GM21619 (cell line): ENCODE results near the gene SLC22A12.
"Not testable (repeated sequence)": the region's sequence is repeated elsewhere in the genome, so short reads cannot be mapped to it uniquely, and the experiment has no call there.

Experiments
- ATAC-seq: cut with Tn5 transposase; IDR thresholded peaks from one replicate; pipeline ENCODE4 v1.9.1; 2021; ENCODE audit not compliant: unreplicated experiment

SLC22A12 gene

GRCh38 chr11:64590763-64591221 lies at the start of gene SLC22A12:
SLC22A12 (plus strand) TSS chr11:64591220; CDS start chr11:64591557, 337 bp downstream.
- ATAC-seq: no peak

DNA sequence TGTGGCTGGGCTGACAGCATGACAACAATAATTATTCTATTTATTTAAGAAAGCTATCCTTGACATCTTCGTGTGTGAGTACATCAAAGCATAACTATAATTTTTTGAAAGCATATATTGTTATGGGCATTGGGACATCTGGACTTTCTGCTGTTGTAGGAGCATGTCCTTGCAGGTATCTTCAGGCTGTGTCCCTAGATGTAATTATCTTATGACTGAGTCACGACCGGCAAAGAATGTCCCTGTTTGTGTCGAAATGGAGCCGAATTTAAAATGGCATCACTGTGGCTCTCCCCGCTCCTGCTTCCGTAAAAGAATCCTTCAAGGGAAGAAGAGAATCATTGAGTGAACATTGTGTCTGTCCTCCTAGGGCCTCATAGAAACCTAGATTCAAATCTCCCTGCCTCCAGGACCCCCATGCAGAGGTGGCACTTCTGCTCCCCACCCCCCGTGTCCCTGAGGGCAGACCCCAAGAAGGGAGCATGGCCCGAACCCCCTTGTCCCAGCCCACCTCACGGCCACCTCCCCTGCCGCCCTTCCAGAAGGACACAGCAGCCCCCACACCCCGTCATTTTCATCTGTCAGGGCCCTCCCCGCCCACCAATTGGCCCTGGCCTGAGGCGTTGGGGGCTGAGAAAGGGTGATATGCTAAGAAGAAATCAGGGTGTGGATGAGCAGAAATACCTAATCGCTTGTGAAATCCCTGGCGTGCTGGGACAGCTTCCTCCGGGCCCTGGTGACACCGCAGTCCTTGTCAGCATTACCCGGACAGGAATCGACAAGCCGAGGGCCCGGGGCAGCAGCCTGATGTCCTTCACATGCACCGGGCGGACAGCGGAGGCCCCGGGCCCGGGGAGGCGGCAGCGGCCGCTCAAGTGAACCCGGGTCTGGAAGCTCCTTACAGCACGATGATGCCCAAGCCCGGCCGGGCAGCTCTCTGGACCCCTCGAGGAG lies 48.6 kb upstream of the SLC22A12 start:
- ATAC-seq: no peak

DNA sequence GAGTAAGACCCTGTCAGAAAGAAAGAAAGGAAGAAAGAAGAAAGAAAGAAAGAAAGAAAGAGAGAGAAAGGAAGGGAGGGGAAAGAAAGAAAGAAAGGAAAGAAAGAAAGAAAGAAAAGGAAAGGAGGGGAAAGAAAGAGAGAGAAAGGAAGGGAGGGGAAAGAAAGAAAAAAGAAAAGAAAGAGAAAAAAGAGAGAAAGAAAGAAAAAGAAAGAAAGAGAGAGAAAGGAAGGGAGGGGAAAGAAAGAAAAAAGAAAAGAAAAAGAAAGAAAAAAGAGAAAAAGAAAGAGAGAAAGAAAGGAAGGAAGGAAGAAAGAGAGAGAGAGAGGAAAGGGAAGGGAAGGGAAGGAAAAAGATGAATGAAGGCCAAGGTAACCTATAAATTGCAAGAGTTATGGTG lies 47.2 kb upstream of the SLC22A12 start:
- no peak for ATAC-seq

DNA sequence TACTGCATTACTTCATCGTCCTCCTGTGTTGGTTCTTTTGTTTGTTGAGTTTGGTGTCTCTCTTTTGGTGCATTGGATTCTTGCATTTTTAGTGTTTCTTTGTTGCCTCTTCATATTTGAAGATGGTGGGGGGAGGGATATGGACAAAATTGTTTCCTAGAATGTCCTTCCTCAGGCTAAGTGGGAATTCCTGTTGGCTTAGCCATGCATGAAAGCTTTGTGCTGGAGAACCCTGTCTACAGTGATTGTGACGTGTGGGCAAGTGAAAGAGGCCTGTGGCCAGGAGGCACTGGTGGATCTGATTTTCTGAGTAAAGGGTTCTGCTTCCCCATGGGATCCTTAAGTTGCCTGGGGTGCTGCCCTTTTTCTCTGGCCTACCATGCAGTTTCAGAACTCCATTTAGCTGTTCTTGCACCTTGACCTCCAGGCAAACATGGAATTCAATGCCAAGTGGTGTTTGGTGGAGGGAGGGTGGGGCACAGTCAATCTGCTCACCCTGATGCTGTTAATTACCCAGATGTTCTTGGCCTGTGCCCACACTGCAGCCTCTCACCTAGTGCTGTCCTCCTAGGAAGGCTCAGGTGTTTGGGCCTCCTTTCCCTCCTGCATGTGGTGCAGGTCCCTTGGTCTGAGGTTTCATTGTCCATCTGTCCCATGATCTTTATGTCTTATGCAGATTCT lies 46.3 kb upstream of the SLC22A12 start:
- no peak for ATAC-seq

GRCh38 chr11:64545619-64546018 lies 45.4 kb upstream of the SLC22A12 start:
- no peak for ATAC-seq

DNA sequence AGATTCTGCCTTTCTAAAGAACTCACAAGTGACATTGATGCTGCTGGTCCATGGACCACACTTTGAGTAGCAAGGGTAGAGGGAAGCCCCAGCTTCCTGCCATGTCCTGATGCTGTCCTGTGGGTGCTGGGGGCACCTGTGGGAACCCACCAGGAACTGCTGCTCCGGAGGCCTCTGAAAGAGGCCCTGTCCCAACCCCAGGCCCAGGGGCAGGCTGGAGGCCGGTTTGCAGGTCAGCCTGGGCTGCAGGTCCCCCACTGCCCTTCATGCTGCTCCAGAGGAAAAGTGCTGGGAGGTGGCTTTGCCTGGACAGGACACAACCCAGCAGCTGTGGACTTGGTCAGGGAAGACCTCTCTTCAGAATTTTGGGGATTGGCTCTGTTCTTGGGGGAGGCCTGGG lies 44.8 kb upstream of the SLC22A12 start:
- ATAC-seq: no peak

GRCh38 chr11:64546600-64546999 lies 44.4 kb upstream of the SLC22A12 start:
- ATAC-seq: no peak

DNA sequence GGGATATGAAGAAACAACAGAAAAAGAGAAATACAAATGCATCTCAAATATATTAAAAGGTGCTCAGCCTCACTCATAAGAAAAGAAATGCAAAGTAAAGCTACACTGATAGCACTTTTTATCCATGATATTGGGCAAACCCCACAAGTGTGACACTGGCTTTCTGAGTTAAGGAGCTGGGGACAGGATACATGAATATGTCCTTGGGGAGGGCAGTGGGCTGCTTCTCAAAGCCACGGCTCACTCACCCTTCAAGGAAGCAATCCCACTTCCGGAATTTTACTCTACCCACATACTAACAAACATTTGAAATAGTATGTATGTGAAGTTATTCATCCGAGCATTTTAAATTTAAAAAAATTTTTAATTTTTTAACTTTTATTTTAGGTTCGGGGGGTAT lies 41.1 kb upstream of the SLC22A12 start:
- no peak for ATAC-seq

DNA sequence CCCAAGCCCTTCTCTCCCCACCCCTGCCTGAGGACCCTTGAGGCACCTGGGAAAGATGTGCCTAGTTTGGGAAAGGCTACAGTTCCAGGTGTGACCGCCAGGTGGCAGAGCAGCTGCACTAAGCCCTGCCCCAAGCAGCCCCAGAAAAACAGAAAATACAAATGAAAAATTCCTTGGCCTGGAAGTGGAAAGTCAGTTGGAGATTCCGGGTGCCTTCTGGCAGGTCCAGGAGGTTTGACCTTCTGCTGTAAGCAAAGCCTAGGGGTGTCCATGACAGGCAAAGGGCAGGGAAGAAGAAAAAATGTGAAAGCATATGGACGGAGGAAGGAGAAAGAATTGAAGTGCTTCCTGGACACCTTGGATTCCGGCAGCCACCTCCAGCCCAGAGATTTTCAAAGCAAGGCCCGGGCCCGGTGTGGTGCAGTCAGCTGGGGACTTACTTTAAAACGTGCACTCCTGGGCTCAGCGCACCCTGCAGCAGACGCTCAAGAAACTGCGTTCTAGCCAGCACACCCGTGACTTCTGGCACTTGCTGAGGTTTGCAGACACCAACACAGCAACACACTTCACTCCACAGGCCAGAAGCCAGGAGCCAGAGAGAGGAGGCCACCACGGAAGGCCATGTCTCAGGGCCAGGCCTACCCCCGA lies 37.3 kb upstream of the SLC22A12 start:
- ATAC-seq: no peak

DNA sequence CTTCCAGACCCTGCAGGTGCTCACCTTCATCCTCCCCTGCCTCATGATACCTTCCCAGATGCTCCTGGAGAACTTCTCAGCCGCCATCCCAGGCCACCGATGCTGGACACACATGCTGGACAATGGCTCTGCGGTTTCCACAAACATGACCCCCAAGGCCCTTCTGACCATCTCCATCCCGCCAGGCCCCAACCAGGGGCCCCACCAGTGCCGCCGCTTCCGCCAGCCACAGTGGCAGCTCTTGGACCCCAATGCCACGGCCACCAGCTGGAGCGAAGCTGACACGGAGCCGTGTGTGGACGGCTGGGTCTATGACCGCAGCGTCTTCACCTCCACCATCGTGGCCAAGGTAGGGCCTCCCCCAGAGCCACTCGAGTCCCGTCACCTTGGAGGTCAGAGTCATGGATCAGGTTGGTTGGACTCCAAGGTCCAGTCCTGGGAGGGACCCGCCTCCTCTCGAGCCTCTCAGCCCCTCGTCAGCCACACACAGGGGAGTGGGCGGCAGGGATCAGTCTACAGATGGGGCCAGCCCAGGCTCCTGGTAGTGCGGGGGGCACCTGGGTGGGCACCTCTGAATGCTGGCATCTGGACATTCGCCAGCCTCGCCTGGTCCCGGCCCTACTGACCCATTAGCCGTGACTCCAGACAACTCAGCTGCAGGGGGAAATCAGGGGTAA lies 34.8 kb upstream of the SLC22A12 start:
- no peak for ATAC-seq

DNA sequence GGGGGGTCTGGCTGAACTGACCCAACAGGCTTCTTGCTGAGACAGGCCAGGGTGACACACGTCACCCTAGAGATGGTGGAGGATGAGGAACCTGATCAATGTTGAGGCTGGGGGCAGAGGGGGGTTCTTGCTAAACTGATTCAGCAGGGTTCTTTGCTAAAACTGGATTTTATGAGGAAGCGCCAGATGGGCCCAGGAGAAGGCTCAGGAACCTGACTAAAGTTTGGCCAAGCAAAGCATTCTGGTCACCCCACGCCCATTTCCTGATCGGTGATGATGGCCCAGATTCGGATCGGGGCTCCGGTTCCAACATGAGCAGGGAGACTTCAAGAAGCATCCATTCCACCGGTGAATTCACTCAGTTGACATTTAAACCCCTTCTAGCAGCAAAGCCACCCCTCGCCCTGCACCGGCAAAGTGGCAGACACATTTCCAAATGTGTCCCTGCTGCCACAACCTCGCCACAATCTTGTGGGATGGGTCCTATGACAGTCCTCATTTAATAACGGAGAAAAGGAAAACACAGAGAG lies 34.2 kb upstream of the SLC22A12 start:
- no peak for ATAC-seq

GRCh38 chr11:64558065-64558745 lies 32.8 kb upstream of the SLC22A12 start:
- ATAC-seq: no peak

- ATAC-seq: no peak
These were observed 32.2 kb upstream of the SLC22A12 start for GRCh38 chr11:64558869-64559268.

- ATAC-seq: no peak
These were observed 31.5 kb upstream of the SLC22A12 start for GRCh38 chr11:64559351-64560138.

GRCh38 chr11:64560139-64560771 lies 30.8 kb upstream of the SLC22A12 start:
- ATAC-seq: no peak

- no peak for ATAC-seq
These were observed 30.1 kb upstream of the SLC22A12 start for GRCh38 chr11:64560941-64561340.

DNA sequence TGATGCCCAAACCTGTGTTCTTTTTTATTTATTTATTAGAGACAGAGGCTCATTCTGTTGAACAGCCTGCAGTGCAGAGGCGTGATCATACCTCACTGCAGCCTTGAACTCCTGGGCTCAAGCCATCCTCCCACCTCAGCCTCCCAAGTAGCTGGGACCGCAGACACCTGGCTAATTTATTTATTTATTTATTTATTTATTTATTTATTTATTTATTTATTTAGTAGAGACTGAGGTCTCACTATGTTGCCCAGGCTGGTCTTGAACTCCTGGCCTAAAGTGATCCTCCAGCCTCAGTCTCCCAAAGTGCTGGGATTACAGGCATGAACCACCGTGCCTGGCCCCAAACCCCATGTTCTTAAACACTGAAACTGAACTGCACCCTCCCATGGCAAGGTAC lies 29.6 kb upstream of the SLC22A12 start:
- not testable (repeated sequence) for ATAC-seq

GRCh38 chr11:64561984-64562722 lies 28.9 kb upstream of the SLC22A12 start:
- ATAC-seq: no peak
